Stimulated activated CD8-positive, alpha-beta memory T cell treated with anti-CD3 and anti-CD28 coated beads, Interleukin-2, amount 100 ng/mL, for 48 hours (primary cell): ENCODE measurements around the gene HNRNPAB.
"Not testable (repeated sequence)": the region's sequence is repeated elsewhere in the genome, so short reads cannot be mapped to it uniquely, and the experiment has no call there.

ENCODE experiments used
- DNase-seq, 2 donors: peaks; one replicate each; pipeline ENCODE4 v3.0.0-alpha.2; 2020; ENCODE audit warnings: low read depth in 2 of 2

The HNRNPAB gene

GRCh38 chr5:178212241-178213002 lies 8.1 kb downstream of the HNRNPAB start:
- no peak for DNase-seq

GRCh38 chr5:178213003-178213461 lies 8.7 kb downstream of the HNRNPAB start:
- no peak for DNase-seq

GRCh38 chr5:178213748-178214151 lies 9.4 kb downstream of the HNRNPAB start:
- DNase-seq: no peak

- DNase-seq: no peak
Measured at GRCh38 chr5:178214160-178214803, 9.9 kb downstream of the HNRNPAB start.

GRCh38 chr5:178215280-178216002 lies 11.1 kb downstream of the HNRNPAB start:
- DNase-seq: no peak

GRCh38 chr5:178216088-178216534 lies 11.8 kb downstream of the HNRNPAB start:
- no peak for DNase-seq

GRCh38 chr5:178216779-178217178 lies 12.4 kb downstream of the HNRNPAB start:
- DNase-seq: no peak

GRCh38 chr5:178218237-178218776 lies 14.0 kb downstream of the HNRNPAB start:
- no peak for DNase-seq

- DNase-seq: no peak
Measured at GRCh38 chr5:178218827-178219226, 14.5 kb downstream of the HNRNPAB start.

GRCh38 chr5:178221282-178221681 lies 16.9 kb downstream of the HNRNPAB start:
- DNase-seq: no peak

GRCh38 chr5:178221853-178222252 lies 17.5 kb downstream of the HNRNPAB start:
- DNase-seq: no peak

- no peak for DNase-seq
Measured at GRCh38 chr5:178222292-178222691, 18.0 kb downstream of the HNRNPAB start.

GRCh38 chr5:178223196-178223773 lies 19.0 kb downstream of the HNRNPAB start:
- DNase-seq: no peak

GRCh38 chr5:178223828-178224335 lies 19.5 kb downstream of the HNRNPAB start:
- DNase-seq: no peak

- DNase-seq: no peak
Measured at GRCh38 chr5:178224403-178224802, 20.1 kb downstream of the HNRNPAB start.

- DNase-seq: no peak
Measured at GRCh38 chr5:178225174-178225573, 20.8 kb downstream of the HNRNPAB start.

GRCh38 chr5:178227138-178227659 lies 22.9 kb downstream of the HNRNPAB start:
- no peak for DNase-seq

GRCh38 chr5:178227929-178228328 lies 23.6 kb downstream of the HNRNPAB start:
- DNase-seq: no peak

- no peak for DNase-seq
Measured at GRCh38 chr5:178228609-178229008, 24.3 kb downstream of the HNRNPAB start.

- not testable (repeated sequence) for DNase-seq
Measured at GRCh38 chr5:178229111-178229510, 24.8 kb downstream of the HNRNPAB start.

- no peak for DNase-seq
Measured at GRCh38 chr5:178229861-178230260, 25.5 kb downstream of the HNRNPAB start.
